HUES64 (cell line): Measurements from ENCODE around the gene SDHAF1.
A peak's percentile ranks its signal among the peaks of the same experiment; 100 is the strongest.

Source experiments
- H3K27ac ChIP-seq: 2 replicates; pipeline ENCODE4 v1.7.0; 2013; ENCODE audit warnings: low read depth, low read length, inconsistent platforms
- H3K27me3 ChIP-seq: 2 replicates; pipeline ENCODE4 v1.6.1; 2013; ENCODE audit warnings: mild to moderate bottlenecking, low read length; ENCODE audit not compliant: insufficient read depth
- H3K36me3 ChIP-seq: 2 replicates; pipeline ENCODE4 v1.6.1; 2013; ENCODE audit warnings: mild to moderate bottlenecking, low read length; ENCODE audit not compliant: insufficient read depth
- H3K4me1 ChIP-seq: 2 replicates; pipeline ENCODE4 v1.6.1; 2013; ENCODE audit warnings: mild to moderate bottlenecking, low read length, moderate library complexity; ENCODE audit not compliant: insufficient read depth
- H3K4me3 ChIP-seq: 2 replicates; pipeline ENCODE4 v1.5.1; 2013; ENCODE audit warnings: mild to moderate bottlenecking, low read length, moderate library complexity
- H3K9ac ChIP-seq: 2 replicates; pipeline ENCODE4 v1.6.1; 2013; ENCODE audit warnings: mild to moderate bottlenecking, low read depth, low read length
- H3K9me3 ChIP-seq: 2 replicates; pipeline ENCODE4 v1.6.1; 2013; ENCODE audit warnings: low read depth, low read length; ENCODE audit not compliant: insufficient read depth
- WGBS: fragments of 150-250, 120-280 bp; methylation state at CpG from one replicate; pipeline ENCODE4 v1.1.7; 2013; ENCODE audit warnings: missing lambda C conversion rate; 5-methylcytosine and 5-hydroxymethylcytosine counted together

The SDHAF1 gene

DNA sequence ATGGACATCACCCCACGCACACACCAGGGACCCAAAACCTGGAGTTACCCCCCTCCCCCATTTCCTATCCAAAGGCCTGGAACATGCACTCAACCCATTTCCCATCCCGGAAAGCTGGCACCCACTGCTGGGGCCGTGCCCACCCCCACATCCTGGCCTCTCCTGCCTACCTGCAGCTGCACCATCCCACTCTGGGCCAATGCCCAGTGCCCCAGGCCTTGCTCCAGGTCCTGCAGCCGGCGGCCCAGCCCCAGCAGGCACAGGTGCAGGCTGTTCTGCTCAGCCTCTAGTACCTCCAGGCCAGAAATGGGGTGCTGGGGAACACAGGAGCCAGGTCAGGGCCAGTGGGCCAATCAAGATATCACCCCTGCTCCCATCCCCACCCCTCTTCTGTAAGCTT, 12.0 kb downstream of the SDHAF1 start:
- no peak overlapping the region for H3K9ac ChIP-seq
- no peak overlapping the region for H3K4me3 ChIP-seq
- H3K27ac ChIP-seq: no peak overlapping the region
- no peaks in the 10 kb centered on the region for H3K27me3 ChIP-seq
- WGBS: 91% methylated on average over 5 of the region's 5 CpGs
- H3K9me3 ChIP-seq: no peaks in the 10 kb centered on the region
- peaks cover 6% of the 10 kb centered on the region; the same call in 1 of the 2 replicates for H3K4me1 ChIP-seq
- peaks cover 17% of the 10 kb centered on the region; the same call in 1 of the 2 replicates for H3K36me3 ChIP-seq

GRCh38 chr19:36008336-36008978, 13.5 kb downstream of the SDHAF1 start, which contains the start of gene SYNE4:
SYNE4 (minus strand) TSS chr19:36008813; CDS start chr19:36008681, 132 bp downstream.
- 43% methylated on average over 19 of the region's 19 CpGs for WGBS
- Histone ChIP-seq H3K27me3 (no peaks in the 10 kb centered on the region), H3K9me3 (no peaks in the 10 kb centered on the region), H3K9ac (peak within 1 kb of the TSS; percentile 77), H3K4me1 (peaks cover 6% of the 10 kb centered on the region; the same call in 1 of the 2 replicates), H3K27ac (no peak within 1 kb of the TSS), H3K36me3 (peaks cover 10% of the 10 kb centered on the region; the same call in 1 of the 2 replicates), H3K4me3 (peak within 1 kb of the TSS; percentile 76)

DNA sequence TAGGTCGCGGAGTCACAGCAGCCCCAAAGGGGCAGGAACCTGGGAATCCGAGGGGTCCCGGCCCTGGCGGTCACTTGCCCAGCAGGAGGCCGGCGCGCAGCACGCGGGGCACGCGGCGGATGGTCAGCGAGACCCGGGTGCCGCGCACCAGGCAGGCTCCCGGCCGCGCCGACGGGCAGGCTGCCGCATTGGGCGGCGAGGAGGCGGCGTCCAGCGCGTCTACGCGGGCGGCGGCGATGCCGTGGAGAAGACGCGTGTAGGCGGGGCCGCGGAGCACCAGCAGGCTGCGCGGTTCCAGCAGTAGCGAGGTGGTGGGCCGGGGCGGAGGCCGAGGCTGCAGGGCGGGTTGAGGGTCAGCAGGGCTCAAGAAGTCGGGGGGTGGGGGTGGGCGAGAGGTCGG, 14.2 kb downstream of the SDHAF1 start:
- Histone ChIP-seq H3K27me3 (no peaks in the 10 kb centered on the region), H3K4me1 (peaks cover 6% of the 10 kb centered on the region; the same call in 1 of the 2 replicates), H3K9me3 (no peaks in the 10 kb centered on the region), H3K36me3 (peaks cover 6% of the 10 kb centered on the region; the same call in 1 of the 2 replicates), H3K27ac (no peak overlapping the region), H3K9ac (peak overlapping the region; percentile 77), H3K4me3 (peak overlapping the region; percentile 76)
- 2% methylated on average over 50 of the region's 50 CpGs for WGBS

DNA sequence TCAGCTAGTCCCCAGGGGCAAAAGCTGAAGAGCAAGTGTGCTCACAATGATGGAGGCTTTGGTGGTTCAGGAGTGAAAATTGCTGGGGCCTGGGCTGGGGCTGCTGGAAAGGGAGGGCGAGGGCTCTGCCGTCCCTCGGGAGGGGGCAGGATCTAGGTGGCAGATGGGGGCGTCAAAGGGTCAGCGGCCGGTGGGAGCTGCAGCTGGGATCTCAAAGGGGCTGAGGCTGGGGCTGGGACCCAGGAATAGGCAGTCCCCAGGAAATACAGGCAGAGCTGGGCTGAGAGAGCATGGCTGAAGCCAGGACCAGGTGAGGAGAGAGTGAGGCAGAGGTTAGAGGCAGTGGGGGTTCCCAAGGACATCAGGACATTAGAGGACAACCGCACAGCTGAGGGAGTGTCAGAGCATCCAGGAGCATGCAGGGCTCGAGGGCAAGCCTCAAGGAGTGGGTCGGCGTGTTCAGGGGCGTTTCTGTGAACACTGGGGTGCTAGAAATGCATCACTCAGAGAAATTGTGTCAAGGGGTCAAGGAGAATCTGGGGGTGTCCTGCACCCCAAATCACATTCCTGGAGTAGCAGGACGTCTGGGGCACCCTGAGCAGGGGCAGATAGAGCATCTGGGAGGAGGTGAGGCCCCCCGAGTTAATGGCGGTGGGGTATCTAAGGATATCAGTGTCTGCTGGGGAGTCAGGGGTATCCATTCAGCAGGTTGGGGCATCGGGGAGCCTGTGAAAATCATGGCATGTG, 14.8 kb downstream of the SDHAF1 start:
- Histone ChIP-seq H3K9me3 (no peaks in the 10 kb centered on the region), H3K9ac (0 out of 2 replicates have a peak overlapping the region, but pooled peaks have one; percentile 77), H3K4me3 (peak overlapping the region; percentile 76), H3K27ac (no peak overlapping the region), H3K27me3 (no peaks in the 10 kb centered on the region), H3K36me3 (peaks cover 6% of the 10 kb centered on the region; the same call in 1 of the 2 replicates), H3K4me1 (peaks cover 6% of the 10 kb centered on the region; the same call in 1 of the 2 replicates)
- WGBS: 62% methylated on average over 15 of the region's 15 CpGs

DNA sequence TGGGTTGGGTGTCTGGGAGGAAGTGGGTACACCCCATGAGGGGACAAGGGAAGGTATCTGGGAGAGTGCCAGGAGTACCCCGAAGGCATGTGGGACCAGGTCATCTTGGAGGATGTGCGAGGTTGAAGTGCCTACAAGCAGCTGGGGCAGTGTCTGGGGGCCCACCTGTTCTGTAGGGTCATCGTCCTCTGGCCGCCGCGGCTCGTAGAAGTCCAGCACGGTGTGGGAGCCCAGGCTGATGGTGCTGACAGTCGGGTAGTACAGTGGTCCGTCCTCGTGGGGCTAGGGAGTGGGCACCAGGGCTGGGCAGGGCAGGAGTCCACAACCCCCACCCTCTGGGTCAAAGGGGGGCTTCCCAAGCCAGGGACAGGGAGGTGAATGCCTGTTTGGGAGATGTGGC, 15.4 kb downstream of the SDHAF1 start:
- Histone ChIP-seq H3K27ac (no peak overlapping the region), H3K9ac (no peak overlapping the region), H3K9me3 (no peaks in the 10 kb centered on the region), H3K4me3 (no peak overlapping the region), H3K36me3 (peaks cover under 1% of the 10 kb centered on the region; the same call in 1 of the 2 replicates), H3K27me3 (no peaks in the 10 kb centered on the region), H3K4me1 (peaks cover 6% of the 10 kb centered on the region; the same call in 1 of the 2 replicates)
- 95% methylated on average over 11 of the region's 11 CpGs for WGBS

DNA sequence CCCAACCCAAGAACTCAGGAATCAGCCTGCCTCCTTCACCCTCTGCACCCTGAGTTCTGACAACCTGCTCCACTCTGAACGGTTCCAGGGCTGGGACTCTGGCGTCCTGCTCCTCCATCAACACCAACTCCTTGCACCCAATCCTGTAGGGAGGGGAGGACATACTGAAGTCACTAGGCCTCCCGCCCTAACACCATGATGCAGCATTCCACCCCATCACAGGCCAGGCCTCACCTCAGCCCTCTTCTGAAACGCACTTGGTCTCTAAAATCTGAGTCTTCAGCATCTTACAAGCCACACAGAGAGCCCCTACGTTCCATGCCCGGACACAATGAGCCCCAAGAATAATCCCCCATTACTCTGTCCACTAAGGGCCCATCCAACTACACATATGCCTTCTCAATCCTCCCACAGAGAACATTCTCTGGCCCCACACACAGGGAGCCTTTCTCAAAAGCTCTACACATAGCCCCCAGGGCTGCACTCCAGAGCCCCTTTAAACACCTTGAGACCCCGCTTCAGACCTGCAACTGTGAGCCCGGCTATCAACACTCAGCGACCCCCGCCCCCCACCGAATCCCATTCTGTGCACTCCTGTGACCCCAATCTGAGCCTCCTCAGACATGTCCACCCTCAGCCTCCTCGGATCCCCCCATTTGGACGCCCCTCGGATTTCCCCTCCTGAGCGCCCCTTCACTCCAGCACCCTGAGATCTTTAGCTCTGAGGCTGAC, 18.5 kb downstream of the SDHAF1 start:
- peak overlapping the region; percentile 92 for H3K4me3 ChIP-seq
- no peaks in the 10 kb centered on the region for H3K9me3 ChIP-seq
- WGBS: 28% methylated on average over 14 of the region's 15 CpGs
- H3K36me3 ChIP-seq: peaks cover 8% of the 10 kb centered on the region; the same call in 1 of the 2 replicates
- peaks cover 6% of the 10 kb centered on the region; the same call in 1 of the 2 replicates for H3K4me1 ChIP-seq
- no peaks in the 10 kb centered on the region for H3K27me3 ChIP-seq
- H3K27ac ChIP-seq: no peak overlapping the region; the same call in 1 of the 2 replicates
- peak overlapping the region; percentile 77 for H3K9ac ChIP-seq

DNA sequence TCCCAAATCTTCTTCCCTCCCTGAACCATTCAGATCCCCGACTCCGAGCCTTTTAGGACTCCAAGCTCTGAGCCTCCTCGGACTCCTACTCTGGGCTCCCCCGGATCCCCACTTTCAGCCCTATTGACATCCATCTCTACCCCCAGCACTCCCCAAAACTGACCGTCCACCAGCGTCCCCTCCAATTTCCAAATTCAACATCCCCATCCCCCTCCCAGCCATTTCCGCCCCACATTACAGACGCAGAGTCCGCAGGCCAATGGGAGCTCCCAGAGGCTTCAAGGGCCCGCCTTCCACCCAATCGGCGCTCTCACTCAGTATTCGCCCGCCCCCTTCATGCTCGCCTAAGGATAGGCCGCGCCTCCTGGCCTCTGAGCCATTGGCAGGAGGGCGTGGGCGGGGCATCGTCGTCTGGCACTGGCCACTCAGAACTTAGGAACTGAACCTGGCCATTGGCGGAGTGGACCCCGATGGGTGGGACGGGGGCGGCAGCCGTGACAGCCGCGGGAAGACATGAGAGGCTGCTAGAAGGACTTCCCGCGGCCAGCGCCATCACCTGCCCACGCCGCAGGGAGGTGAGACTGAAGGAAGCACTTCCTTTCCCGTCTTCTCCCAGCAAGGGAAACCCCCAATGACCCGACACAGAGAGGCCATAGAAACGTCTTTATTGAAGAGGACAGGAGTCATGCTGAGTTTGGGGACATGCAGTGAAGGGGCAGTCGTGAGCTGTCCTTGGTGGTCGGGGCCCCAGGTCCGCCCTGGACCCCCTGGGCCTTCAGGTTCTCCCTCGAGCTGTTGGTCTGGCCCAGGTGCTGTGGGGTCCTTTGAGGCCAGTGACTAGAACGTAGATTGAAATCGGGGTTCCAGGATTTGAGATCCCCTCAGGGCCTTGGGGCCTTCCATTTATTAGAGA, 19.3 kb downstream of the SDHAF1 start, which contains the start of gene ALKBH6:
Gene ALKBH6 (minus strand): TSS at position 202 of the 913 bp plus-strand sequence. CDS start 816 bp downstream, outside the sequence.
- Histone ChIP-seq H3K9ac (peak within 1 kb of the TSS; percentile 77), H3K27ac (no peak within 1 kb of the TSS; the same call in 1 of the 2 replicates), H3K4me3 (peak within 1 kb of the TSS; percentile 92), H3K27me3 (no peaks in the 10 kb centered on the region), H3K9me3 (no peaks in the 10 kb centered on the region), H3K4me1 (peaks cover 4% of the 10 kb centered on the region; the same call in 1 of the 2 replicates), H3K36me3 (peaks cover 11% of the 10 kb centered on the region; the same call in 1 of the 2 replicates)
- WGBS: 2% methylated on average over 42 of the region's 42 CpGs

DNA sequence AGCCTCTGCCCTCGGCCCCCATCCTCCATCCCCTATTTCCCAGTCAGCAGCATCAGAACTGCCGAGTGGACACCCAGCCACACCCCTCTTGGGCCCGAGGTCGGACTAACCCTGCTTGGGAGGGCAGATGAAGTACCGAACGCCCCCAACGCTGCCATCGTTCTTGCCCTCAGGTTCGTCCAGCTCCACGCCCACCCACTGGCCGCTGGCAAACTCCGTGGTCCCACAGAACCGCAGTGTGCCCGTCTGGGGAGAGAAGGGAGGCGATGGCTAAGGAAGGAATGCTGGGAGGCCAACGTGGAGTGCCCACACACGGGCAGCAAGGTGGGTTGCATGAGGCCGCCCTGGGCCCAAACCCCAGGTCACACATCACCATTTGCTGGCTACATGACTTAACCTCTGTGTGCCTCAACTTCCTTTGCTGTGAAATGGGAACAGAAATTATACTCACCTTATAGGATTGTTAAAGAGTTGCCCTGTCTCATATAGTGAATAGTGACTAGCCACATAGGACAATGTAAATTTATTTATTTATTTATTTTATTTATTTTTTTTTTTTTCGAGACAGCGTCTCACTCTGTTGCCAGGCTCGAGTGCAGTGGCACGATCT, 24.2 kb downstream of the SDHAF1 start:
- WGBS: 94% methylated on average over 21 of the region's 22 CpGs
- no peak overlapping the region for H3K9ac ChIP-seq
- no peaks in the 10 kb centered on the region for H3K9me3 ChIP-seq
- no peak overlapping the region for H3K27ac ChIP-seq
- H3K4me3 ChIP-seq: no peak overlapping the region
- peaks cover 44% of the 10 kb centered on the region for H3K36me3 ChIP-seq
- H3K4me1 ChIP-seq: no peaks in the 10 kb centered on the region
- no peaks in the 10 kb centered on the region for H3K27me3 ChIP-seq

DNA sequence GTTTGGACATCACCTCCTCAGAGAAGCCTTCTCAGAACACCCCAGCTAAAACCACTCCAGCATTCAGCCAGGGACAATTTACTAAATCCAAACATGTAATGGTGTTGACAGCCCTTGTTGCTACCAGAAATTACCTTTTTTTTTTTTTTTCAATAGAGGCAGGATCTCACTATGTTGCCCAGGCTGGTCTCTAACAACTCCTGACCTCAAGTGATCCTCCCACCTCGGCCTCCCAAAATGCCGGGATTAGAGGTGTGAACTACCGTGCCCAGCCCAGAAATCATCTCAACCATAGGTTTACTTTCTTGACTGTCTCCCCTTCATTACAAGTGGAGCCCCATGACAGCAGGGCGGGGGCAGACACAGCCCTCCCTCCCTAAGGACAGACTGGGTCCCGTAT, 28.4 kb downstream of the SDHAF1 start:
- Histone ChIP-seq H3K9me3 (no peaks in the 10 kb centered on the region), H3K36me3 (peaks cover 54% of the 10 kb centered on the region), H3K27ac (no peak overlapping the region), H3K4me3 (no peak overlapping the region), H3K4me1 (no peaks in the 10 kb centered on the region), H3K27me3 (no peaks in the 10 kb centered on the region), H3K9ac (no peak overlapping the region)
- 99% methylated on average over 5 of the region's 5 CpGs for WGBS

GRCh38 chr19:36025541-36025940, 30.6 kb downstream of the SDHAF1 start:
- H3K27me3 ChIP-seq: no peaks in the 10 kb centered on the region
- H3K36me3 ChIP-seq: peaks cover 47% of the 10 kb centered on the region
- 90% methylated on average over 1 of the region's 1 CpG for WGBS
- H3K9me3 ChIP-seq: no peaks in the 10 kb centered on the region
- H3K9ac ChIP-seq: no peak overlapping the region
- no peak overlapping the region for H3K27ac ChIP-seq
- H3K4me3 ChIP-seq: no peak overlapping the region
- no peaks in the 10 kb centered on the region for H3K4me1 ChIP-seq
